HEK293T (cell line): ENCODE results near the gene PSEN1.

ENCODE experiments used
- CTCF ChIA-PET: fragments of 350-600 bp; formaldehyde crosslinking; extraction: SDS; loops from one replicate; lab custom pipeline; 2021; ENCODE audit warnings: antibody characterized with exemption, inconsistent platforms; lab: Yijun Ruan, JAX
- POLR2A ChIA-PET: fragments of 350-600 bp; formaldehyde crosslinking; extraction: SDS; loops from one replicate; lab custom pipeline; 2020; ENCODE audit warnings: antibody characterized with exemption, inconsistent platforms; lab: Yijun Ruan, JAX
- DNase-seq: peaks from one replicate; pipeline ENCODE4 v3.0.0; 2012; ENCODE audit warnings: mixed read lengths; ENCODE audit errors: extremely low spot score
- ARNT ChIP-seq: fragments of 450-650 bp; IDR thresholded peaks from 2 replicates; pipeline ENCODE4 v1.6.1; 2017; ENCODE audit warnings: mild to moderate bottlenecking
- BHLHE40 ChIP-seq: fragments of 450-650 bp; IDR thresholded peaks from 2 replicates; pipeline ENCODE4 v1.6.1; 2016; ENCODE audit warnings: mild to moderate bottlenecking, moderate library complexity, borderline replicate concordance
- CTBP1 ChIP-seq: fragments of 450-650 bp; IDR thresholded peaks from 2 replicates; pipeline ENCODE4 v1.6.1; 2016; ENCODE audit warnings: borderline replicate concordance
- ELF4 ChIP-seq: fragments of 450-650 bp; IDR thresholded peaks from 2 replicates; pipeline ENCODE4 v1.6.1; 2017; ENCODE audit warnings: antibody characterized with exemption
- FOXA1 ChIP-seq: fragments of 450-650 bp; IDR thresholded peaks from 2 replicates; pipeline ENCODE4 v1.6.1; 2016; ENCODE audit warnings: mild to moderate bottlenecking
- FOXK2 ChIP-seq: fragments of 450-650 bp; IDR thresholded peaks from 2 replicates; pipeline ENCODE4 v1.6.1; 2016; ENCODE audit warnings: mild to moderate bottlenecking
- FOXM1 ChIP-seq: fragments of 450-650 bp; IDR thresholded peaks from 2 replicates; pipeline ENCODE4 v1.6.1; 2017; ENCODE audit warnings: mild to moderate bottlenecking, borderline replicate concordance
- HDGF ChIP-seq: fragments of 450-650 bp; IDR thresholded peaks from 2 replicates; pipeline ENCODE4 v1.6.1; 2017; ENCODE audit warnings: antibody characterized with exemption, borderline replicate concordance
- L3MBTL2 ChIP-seq: fragments of 450-650 bp; conservative IDR thresholded peaks from 2 replicates; pipeline ENCODE4 v1.6.1; 2016; ENCODE audit warnings: mild to moderate bottlenecking
- LEF1 ChIP-seq: fragments of 450-650 bp; IDR thresholded peaks from 2 replicates; pipeline ENCODE4 v1.6.1; 2017; ENCODE audit warnings: mild to moderate bottlenecking, borderline replicate concordance
- NFRKB ChIP-seq: fragments of 450-650 bp; IDR thresholded peaks from 2 replicates; pipeline ENCODE4 v1.6.1; 2016; ENCODE audit warnings: mild to moderate bottlenecking, moderate library complexity
- SP1 ChIP-seq: fragments of 450-650 bp; IDR thresholded peaks from 2 replicates; pipeline ENCODE4 v1.6.1; 2017
- SUZ12 ChIP-seq: fragments of 450-650 bp; IDR thresholded peaks from 2 replicates; pipeline ENCODE4 v1.6.1; 2016; ENCODE audit warnings: mild to moderate bottlenecking
- TARDBP ChIP-seq: fragments of 450-650 bp; IDR thresholded peaks from 2 replicates; pipeline ENCODE4 v1.6.1; 2016
- ZNF384 ChIP-seq: fragments of 450-650 bp; IDR thresholded peaks from 2 replicates; pipeline ENCODE4 v1.6.1; 2016
- TF ChIP-seq, protein P1 (sequence below): fragments of 450-650 bp; IDR thresholded peaks from 2 replicates; pipeline ENCODE4 v1.6.1; 2016

PSEN1 gene

DNA sequence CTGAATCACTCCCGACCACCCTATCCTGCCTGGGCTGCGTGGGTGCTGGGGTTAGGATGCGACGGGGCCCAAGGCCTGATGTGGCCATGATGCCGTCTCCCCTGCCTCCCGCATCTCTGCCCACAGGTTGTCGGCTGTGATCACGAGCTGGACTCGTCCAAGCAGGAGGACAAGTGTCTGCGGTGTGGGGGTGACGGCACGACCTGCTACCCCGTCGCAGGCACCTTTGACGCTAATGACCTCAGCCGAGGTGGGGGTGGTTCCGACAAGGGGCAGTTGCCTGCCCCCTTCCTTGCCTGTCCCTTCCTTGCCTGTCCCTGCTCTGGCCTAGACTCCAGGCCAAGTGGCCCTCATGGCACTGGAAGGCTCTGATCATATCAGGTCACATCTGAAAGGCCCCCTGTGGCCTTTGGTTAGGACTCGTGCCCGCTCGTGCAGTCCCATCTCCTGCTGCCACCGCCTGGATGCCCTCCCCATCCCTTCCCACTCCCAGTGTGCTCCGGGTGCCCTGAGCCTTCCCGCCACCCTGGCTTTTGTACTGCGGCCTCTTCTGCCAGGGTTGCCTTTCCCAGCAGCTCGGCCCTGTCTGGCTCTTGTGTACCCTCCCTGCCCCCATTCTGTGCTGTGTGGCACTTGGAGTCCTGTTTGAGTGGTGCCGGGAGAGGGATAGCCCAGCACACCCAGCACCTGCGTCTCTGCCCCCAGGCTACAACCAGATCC, 114.6 kb downstream of the PSEN1 start:
- CTCF ChIA-PET, result no interaction called here
- DNase-seq, result no peak
- POLR2A ChIA-PET, result no interaction called here
- no peak for TF ChIP-seq LEF1
- no peak for TF ChIP-seq ELF4
- no peak for TF ChIP-seq SP1
- no peak for TF ChIP-seq FOXM1
- TF ChIP-seq ARNT, result no peak
- TF ChIP-seq FOXA1, result no peak
- TF ChIP-seq HDGF, result no peak
- no peak for TF ChIP-seq BHLHE40

DNA sequence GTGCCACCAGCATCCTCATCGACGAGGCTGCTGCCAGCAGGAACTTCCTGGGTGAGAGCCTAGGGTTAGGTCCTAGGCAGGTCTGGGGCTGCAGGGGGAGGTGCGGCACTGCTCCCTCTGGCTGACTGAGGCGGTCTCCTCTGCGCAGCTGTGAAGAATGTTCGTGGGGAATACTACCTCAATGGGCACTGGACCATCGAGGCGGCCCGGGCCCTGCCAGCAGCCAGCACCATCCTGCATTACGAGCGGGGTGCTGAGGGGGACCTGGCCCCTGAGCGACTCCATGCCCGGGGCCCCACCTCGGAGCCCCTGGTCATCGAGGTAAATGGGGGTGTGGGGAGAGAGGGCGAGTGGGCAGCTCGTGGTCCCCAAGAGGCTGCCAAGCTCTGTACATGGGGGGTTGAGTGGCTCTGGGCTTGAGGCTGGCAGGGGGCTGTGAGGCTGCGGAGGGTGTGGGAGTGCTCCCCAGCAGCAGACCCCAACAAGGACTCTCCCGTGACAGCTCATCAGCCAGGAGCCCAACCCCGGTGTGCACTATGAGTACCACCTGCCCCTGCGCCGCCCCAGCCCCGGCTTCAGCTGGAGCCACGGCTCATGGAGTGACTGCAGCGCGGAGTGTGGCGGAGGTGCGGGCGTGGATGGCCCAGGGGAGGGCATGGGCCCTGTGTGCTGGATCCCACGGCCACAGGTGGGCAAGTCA, 115.4 kb downstream of the PSEN1 start:
- CTCF ChIA-PET, result no interaction called here
- no peak for TF ChIP-seq FOXM1
- no peak for TF ChIP-seq LEF1
- no peak for TF ChIP-seq SUZ12
- no peak for TF ChIP-seq FOXA1
- TF ChIP-seq HDGF, result no peak
- TF ChIP-seq CTBP1, result no peak
- no peak for TF ChIP-seq ZNF384
- no peak for TF ChIP-seq L3MBTL2
- TF ChIP-seq ARNT, result no peak
- TF ChIP-seq FOXK2, result no peak
- TF ChIP-seq, protein P1, sequence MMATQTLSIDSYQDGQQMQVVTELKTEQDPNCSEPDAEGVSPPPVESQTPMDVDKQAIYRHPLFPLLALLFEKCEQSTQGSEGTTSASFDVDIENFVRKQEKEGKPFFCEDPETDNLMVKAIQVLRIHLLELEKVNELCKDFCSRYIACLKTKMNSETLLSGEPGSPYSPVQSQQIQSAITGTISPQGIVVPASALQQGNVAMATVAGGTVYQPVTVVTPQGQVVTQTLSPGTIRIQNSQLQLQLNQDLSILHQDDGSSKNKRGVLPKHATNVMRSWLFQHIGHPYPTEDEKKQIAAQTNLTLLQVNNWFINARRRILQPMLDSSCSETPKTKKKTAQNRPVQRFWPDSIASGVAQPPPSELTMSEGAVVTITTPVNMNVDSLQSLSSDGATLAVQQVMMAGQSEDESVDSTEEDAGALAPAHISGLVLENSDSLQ, result no peak
- TF ChIP-seq BHLHE40, result no peak
- TF ChIP-seq ELF4, result no peak
- TF ChIP-seq TARDBP, result no peak
- POLR2A ChIA-PET, result no interaction called here
- DNase-seq, result no peak

DNA sequence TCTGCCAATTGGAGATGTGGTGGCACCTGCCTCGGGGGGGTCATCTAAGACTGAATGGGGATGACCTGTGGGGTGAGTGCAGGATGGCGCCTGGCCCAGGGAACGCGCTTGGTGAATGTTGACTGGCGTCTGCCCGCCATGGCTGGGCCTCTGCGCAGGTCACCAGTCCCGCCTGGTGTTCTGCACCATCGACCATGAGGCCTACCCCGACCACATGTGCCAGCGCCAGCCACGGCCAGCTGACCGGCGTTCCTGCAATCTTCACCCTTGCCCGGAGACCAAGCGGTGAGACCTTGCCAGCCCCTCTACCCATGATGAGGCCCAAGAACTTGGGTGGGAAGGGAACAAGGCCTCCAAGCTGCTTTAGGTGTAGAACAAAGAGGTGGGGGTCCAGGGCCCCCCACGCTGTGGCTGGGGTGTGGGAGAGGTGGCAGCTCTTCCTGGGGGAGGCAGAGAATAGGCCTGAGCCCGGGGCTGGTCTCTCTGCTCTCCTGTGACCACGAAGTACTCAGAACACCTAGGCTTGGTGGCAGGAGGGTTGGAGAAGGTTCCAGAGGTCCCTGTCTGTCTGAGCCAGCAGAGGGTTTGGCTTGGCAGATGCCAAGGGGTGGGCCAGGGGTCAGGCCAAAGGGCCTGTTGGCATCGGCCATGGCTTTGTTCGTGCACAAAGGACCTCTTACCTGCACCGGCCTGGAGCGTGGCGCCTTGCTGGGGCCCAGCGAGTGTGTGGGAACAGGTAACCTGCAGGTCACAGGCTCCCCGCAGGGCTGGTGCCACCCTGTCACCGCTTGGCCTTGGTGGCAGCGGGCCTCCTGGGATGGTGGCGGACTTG, 116.4 kb downstream of the PSEN1 start:
- no peak for TF ChIP-seq FOXK2
- no peak for TF ChIP-seq FOXM1
- TF ChIP-seq SUZ12, result no peak
- no peak for TF ChIP-seq HDGF
- no peak for TF ChIP-seq NFRKB
- TF ChIP-seq, protein P1, result no peak
- no peak for TF ChIP-seq ELF4
- no peak for TF ChIP-seq BHLHE40
- TF ChIP-seq LEF1, result no peak
- no peak for TF ChIP-seq TARDBP
- TF ChIP-seq SP1, result no peak
- no peak for TF ChIP-seq FOXA1
- no peak for TF ChIP-seq ARNT
- no peak for TF ChIP-seq CTBP1
- TF ChIP-seq L3MBTL2, result no peak
- TF ChIP-seq ZNF384, result no peak
- ChIA-PET CTCF (no interaction called here), POLR2A (no interaction called here)
- no peak for DNase-seq

DNA sequence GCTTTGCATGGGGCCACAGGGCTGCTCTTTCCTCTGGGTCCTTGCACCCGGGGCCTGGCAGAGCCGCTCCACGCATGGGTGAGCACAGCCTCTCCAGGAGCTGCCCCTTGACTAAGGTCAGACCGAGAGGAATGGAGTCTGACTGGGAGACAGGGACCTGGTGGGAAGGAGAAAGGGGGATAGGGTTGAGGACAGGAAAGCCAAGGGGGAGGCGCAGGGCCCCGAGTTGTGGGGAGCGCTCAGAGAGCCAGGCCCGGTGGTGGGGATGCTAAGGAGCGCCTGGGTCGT, 117.0 kb downstream of the PSEN1 start:
- no peak for TF ChIP-seq LEF1
- TF ChIP-seq ARNT, result no peak
- no peak for TF ChIP-seq L3MBTL2
- TF ChIP-seq HDGF, result no peak
- no peak for TF ChIP-seq CTBP1
- no peak for TF ChIP-seq FOXM1
- TF ChIP-seq SUZ12, result no peak
- TF ChIP-seq, protein P1, result no peak
- TF ChIP-seq ELF4, result no peak
- no peak for TF ChIP-seq BHLHE40
- TF ChIP-seq TARDBP, result no peak
- no peak for TF ChIP-seq SP1
- TF ChIP-seq FOXK2, result no peak
- no peak for TF ChIP-seq FOXA1
- POLR2A ChIA-PET, result no interaction called here

DNA sequence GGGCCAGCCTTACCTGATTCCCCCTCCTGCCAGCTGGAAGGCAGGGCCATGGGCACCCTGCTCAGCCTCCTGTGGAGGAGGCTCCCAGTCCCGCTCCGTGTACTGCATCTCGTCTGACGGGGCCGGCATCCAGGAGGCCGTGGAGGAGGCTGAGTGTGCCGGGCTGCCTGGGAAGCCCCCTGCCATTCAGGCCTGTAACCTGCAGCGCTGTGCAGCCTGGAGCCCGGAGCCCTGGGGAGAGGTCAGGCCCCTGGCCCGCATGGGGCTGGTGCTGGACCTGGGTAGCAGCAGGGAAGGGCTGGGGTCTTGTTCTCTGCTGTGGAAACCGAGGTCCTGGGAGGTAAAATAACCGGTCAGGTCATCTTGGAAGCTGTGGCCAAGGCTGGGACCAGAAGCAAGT, 117.4 kb downstream of the PSEN1 start:
- no peak for DNase-seq
- ChIA-PET POLR2A (no interaction called here), CTCF (no interaction called here)
- TF ChIP-seq SP1 (no peak), FOXM1 (no peak), FOXK2 (no peak), HDGF (no peak), BHLHE40 (no peak), ELF4 (no peak), SUZ12 (no peak), ARNT (no peak), CTBP1 (no peak), L3MBTL2 (no peak), ZNF384 (no peak), NFRKB (no peak)
- TF ChIP-seq, protein P1, result no peak

More for the DNA sequence above, 117.0 kb downstream of the PSEN1 start:
- DNase-seq, result no peak
- CTCF ChIA-PET, result no interaction called here
